ENCODE results near the gene CCDC149.

GRCh38 chr4:24871210-24871609 lies 41.6 kb downstream of the CCDC149 start:
- no peak for TF ChIP-seq CTCF (IDR thresholded peaks at IDR 0.05)
- TF ChIP-seq POLR2A (IDR thresholded peaks at IDR 0.05): no peak
